Tibial artery (tissue), 4 donors: ENCODE data around the gene MAGI2.

Experiments
- DNase-seq, 2 donors: peaks; one replicate each; pipeline ENCODE4 v3.0.0-alpha.2; 2019
- H3K27ac ChIP-seq, 2 donors: fragments of 200-600 bp; sonication (generic) in 1 of 2; 1 replicate in 1 of 2; 2 replicates in 1 of 2; pipeline ENCODE4 v1.5.1; 2018 to 2019; ENCODE audit warnings: mild to moderate bottlenecking in 1 of 2
- H3K27me3 ChIP-seq, 2 donors: fragments of 200-600 bp; sonication (generic) in 1 of 2; one replicate each; pipeline versions ENCODE4 v1.5.1 to v1.6.0; 2016 to 2019
- H3K36me3 ChIP-seq, 3 donors: fragments of 200-600 bp; sonication (generic) in 2 of 3; one replicate each; pipeline ENCODE4 v1.5.1; 2016 to 2019; ENCODE audit warnings: mild to moderate bottlenecking in 2 of 3
- H3K4me1 ChIP-seq, 4 donors: fragments of 200-600 bp; sonication (generic) in 2 of 4; 1 replicate in 3 of 4; 2 replicates in 1 of 4; pipeline ENCODE4 v1.5.1; 2016 to 2019
- H3K4me3 ChIP-seq, 2 donors: fragments of 200-600 bp; sonication (generic) in 1 of 2; 1 replicate in 1 of 2; 2 replicates in 1 of 2; pipeline ENCODE4 v1.5.1; 2018 to 2019; ENCODE audit warnings: mild to moderate bottlenecking in 2 of 2
- H3K9me3 ChIP-seq, 3 donors: fragments of 200-600 bp; sonication (generic) in 1 of 3; one replicate each; pipeline ENCODE4 v1.5.1; 2016 to 2019
- CTCF ChIP-seq, 2 experiments: fragments of 200-600 bp in 1 of 2; fragments of 450-650 bp in 1 of 2; IDR thresholded peaks; one replicate each; pipeline ENCODE4 v1.5.1; 2017 to 2019; ENCODE audit warnings: antibody characterized with exemption in 2 of 2, mild to moderate bottlenecking in 1 of 2, moderate library complexity in 1 of 2
- intact Hi-C: fragments of 100-400 bp; cut with DNase I; formaldehyde crosslinking; loops from one replicate; pipeline ENCODE4 v1.15.0; 2023; ENCODE audit warnings: low total_unique reads

The MAGI2 gene

GRCh38 chr7:79227044-79227443, 226.4 kb downstream of the MAGI2 start:
- Histone ChIP-seq H3K27ac (no peak overlapping the region), H3K4me1 (no peaks in the 10 kb centered on the region), H3K27me3 (no peaks in the 10 kb centered on the region), H3K36me3 (no peaks in the 10 kb centered on the region), H3K9me3 (no peaks in the 10 kb centered on the region), H3K4me3 (no peak overlapping the region)
- no peak for TF ChIP-seq CTCF (IDR thresholded peaks at IDR 0.05)
- DNase-seq: no peak
- intact Hi-C loops: no loop called here

- intact Hi-C loops: no loop called here
- no peak for DNase-seq
- no peak overlapping the region for H3K27ac ChIP-seq
- no peak for TF ChIP-seq CTCF (IDR thresholded peaks at IDR 0.05)
- no peaks in the 10 kb centered on the region for H3K4me1 ChIP-seq
- H3K27me3 ChIP-seq: no peaks in the 10 kb centered on the region
- no peaks in the 10 kb centered on the region for H3K9me3 ChIP-seq
- no peaks in the 10 kb centered on the region for H3K36me3 ChIP-seq
- no peak overlapping the region for H3K4me3 ChIP-seq
Measured at GRCh38 chr7:79221211-79221610, 232.3 kb downstream of the MAGI2 start.

- H3K9me3 ChIP-seq: no peaks in the 10 kb centered on the region
- no peaks in the 10 kb centered on the region for H3K27me3 ChIP-seq
- H3K4me1 ChIP-seq: no peaks in the 10 kb centered on the region
- intact Hi-C loops: no loop called here
- H3K27ac ChIP-seq: no peak overlapping the region
- H3K36me3 ChIP-seq: no peaks in the 10 kb centered on the region
- TF ChIP-seq CTCF (IDR thresholded peaks at IDR 0.05): no peak
- DNase-seq: no peak
- no peak overlapping the region for H3K4me3 ChIP-seq
Measured at GRCh38 chr7:79217976-79218626, 235.4 kb downstream of the MAGI2 start.

GRCh38 chr7:79217468-79217867, 236.0 kb downstream of the MAGI2 start:
- intact Hi-C loops: no loop called here
- no peak overlapping the region for H3K4me3 ChIP-seq
- H3K27me3 ChIP-seq: no peaks in the 10 kb centered on the region
- no peaks in the 10 kb centered on the region for H3K9me3 ChIP-seq
- no peaks in the 10 kb centered on the region for H3K36me3 ChIP-seq
- no peak for TF ChIP-seq CTCF (IDR thresholded peaks at IDR 0.05)
- H3K4me1 ChIP-seq: no peaks in the 10 kb centered on the region
- H3K27ac ChIP-seq: no peak overlapping the region
- DNase-seq: no peak

GRCh38 chr7:79216236-79216635, 237.2 kb downstream of the MAGI2 start:
- H3K4me3 ChIP-seq: no peak overlapping the region
- TF ChIP-seq CTCF (IDR thresholded peaks at IDR 0.05): no peak
- intact Hi-C loops: no loop called here
- H3K27ac ChIP-seq: no peak overlapping the region
- H3K36me3 ChIP-seq: no peaks in the 10 kb centered on the region
- no peaks in the 10 kb centered on the region for H3K27me3 ChIP-seq
- no peaks in the 10 kb centered on the region for H3K4me1 ChIP-seq
- no peaks in the 10 kb centered on the region for H3K9me3 ChIP-seq
- DNase-seq: no peak

GRCh38 chr7:79212334-79212733, 241.1 kb downstream of the MAGI2 start:
- Histone ChIP-seq H3K4me3 (no peak overlapping the region), H3K36me3 (no peaks in the 10 kb centered on the region), H3K27me3 (no peaks in the 10 kb centered on the region), H3K9me3 (no peaks in the 10 kb centered on the region), H3K4me1 (no peaks in the 10 kb centered on the region), H3K27ac (no peak overlapping the region)
- no peak for DNase-seq
- intact Hi-C loops: no loop called here
- no peak for TF ChIP-seq CTCF (IDR thresholded peaks at IDR 0.05)
